ENCODE results near the gene PAPSS2. TPM values are rescaled to one million over a fixed set of nuclear protein-coding genes. Genes with fewer than 3 reads are reported as not detected.

Gene PAPSS2
- total RNA-seq, 2 donors from 2014 or later, result 16.9 to 17.5 TPM

DNA sequence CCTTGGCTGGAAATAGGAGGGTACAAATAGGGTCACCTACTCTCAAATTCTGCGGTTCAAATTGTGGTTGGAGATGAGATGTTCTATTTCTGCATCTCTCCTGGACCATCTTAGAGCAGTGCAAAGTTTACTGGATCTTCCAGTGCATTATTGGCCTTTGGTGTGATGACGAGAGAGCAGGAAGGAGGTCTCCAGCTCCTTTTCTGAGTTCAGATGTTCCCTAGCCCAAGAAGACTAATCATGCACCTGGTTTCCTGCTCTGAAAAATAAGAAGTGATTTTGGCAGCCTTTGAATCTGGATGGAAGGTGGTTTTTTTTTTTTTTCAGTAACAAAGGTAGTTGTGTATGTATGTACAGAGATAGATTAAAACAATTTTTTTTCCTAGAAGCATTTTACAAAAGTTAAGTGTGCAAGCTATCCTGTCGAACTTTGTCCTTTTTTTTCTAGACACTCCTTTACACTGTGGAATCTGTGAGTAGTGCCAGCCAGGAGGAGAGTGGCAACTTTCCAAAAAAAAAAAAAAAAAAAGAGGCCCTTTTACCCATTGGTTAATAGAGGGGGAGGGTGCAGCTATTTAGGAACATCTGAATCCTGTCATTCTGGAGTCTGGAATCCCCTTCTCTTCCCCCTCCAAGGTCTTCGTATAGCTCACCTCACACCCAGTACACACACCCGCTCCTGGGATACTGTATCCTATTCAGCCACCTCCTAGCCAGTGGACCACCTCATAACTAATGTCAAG, 26.3 kb downstream of the PAPSS2 start:
- intact Hi-C loops (cut with DNase I), result no loop called here
- Histone ChIP-seq H3K9me3 (no peaks in the 10 kb centered on the region), H3K36me3 (replicated peaks in 1 of 2; ENCODE audit: insufficient read depth in 1 of 2, low read depth in 2 of 2) (no peaks in the 10 kb centered on the region), H3K27ac (peak overlapping the region in 3 of 4 donors; percentile 70 to 84 (median 73)), H3K4me3 (no peak overlapping the region), H3K27me3 (no peaks in the 10 kb centered on the region), H3K4me1 (peaks cover 33% of the 10 kb centered on the region)
- peak in 2 of 4 donors; percentile 26 to 53 for DNase-seq
- ATAC-seq, result peak; percentile 94
- 34 to 38% methylated on average over 5 of the region's 5 CpGs for WGBS, 2 donors
- TF ChIP-seq, protein P1, sequence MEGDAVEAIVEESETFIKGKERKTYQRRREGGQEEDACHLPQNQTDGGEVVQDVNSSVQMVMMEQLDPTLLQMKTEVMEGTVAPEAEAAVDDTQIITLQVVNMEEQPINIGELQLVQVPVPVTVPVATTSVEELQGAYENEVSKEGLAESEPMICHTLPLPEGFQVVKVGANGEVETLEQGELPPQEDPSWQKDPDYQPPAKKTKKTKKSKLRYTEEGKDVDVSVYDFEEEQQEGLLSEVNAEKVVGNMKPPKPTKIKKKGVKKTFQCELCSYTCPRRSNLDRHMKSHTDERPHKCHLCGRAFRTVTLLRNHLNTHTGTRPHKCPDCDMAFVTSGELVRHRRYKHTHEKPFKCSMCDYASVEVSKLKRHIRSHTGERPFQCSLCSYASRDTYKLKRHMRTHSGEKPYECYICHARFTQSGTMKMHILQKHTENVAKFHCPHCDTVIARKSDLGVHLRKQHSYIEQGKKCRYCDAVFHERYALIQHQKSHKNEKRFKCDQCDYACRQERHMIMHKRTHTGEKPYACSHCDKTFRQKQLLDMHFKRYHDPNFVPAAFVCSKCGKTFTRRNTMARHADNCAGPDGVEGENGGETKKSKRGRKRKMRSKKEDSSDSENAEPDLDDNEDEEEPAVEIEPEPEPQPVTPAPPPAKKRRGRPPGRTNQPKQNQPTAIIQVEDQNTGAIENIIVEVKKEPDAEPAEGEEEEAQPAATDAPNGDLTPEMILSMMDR (IDR thresholded peaks at IDR 0.05), result no peak
- TF ChIP-seq POLR2A (IDR thresholded peaks at IDR 0.05), result peak in 1 of 3 donors; percentile 15

DNA sequence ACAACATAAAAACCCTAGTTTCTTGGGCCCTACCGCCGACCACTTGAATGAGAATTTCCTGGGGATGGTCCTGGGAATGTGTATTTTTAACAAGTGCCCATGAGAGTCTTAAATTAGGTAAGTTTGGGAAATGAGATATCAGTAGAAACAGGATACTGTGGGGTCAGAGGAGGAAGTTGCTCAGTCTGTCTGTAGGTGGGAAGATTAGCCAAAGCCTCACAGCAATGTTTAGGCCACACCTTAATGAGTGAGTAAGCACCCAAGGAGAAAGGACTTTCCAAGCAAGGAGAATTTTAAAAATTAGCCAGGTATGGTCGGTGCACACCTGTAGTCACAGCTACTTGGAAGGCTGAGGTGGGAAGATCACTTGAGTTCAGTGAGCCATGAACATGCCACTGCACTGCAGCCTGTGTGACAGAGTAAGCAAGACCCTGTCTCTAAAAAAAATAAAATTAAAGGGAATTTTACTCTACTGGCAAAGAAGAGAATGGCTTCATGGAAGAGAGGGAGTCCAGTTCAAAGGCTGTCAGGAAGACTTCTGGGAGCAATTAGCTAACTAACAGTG, 31.9 kb downstream of the PAPSS2 start:
- DNase-seq, result no peak
- 72 to 82% methylated on average over 3 of the region's 3 CpGs for WGBS, 2 donors
- Histone ChIP-seq H3K27me3 (no peaks in the 10 kb centered on the region), H3K4me3 (no peak overlapping the region), H3K36me3 (replicated peaks in 1 of 2; ENCODE audit: insufficient read depth in 1 of 2, low read depth in 2 of 2) (no peaks in the 10 kb centered on the region), H3K4me1 (peaks cover 24% of the 10 kb centered on the region), H3K27ac (no peak overlapping the region), H3K9me3 (no peaks in the 10 kb centered on the region)
- intact Hi-C loops (cut with DNase I), result no loop called here
- no peak for TF ChIP-seq POLR2A (IDR thresholded peaks at IDR 0.05)
- TF ChIP-seq, protein P1 (IDR thresholded peaks at IDR 0.05), result no peak
- ATAC-seq, result no peak

DNA sequence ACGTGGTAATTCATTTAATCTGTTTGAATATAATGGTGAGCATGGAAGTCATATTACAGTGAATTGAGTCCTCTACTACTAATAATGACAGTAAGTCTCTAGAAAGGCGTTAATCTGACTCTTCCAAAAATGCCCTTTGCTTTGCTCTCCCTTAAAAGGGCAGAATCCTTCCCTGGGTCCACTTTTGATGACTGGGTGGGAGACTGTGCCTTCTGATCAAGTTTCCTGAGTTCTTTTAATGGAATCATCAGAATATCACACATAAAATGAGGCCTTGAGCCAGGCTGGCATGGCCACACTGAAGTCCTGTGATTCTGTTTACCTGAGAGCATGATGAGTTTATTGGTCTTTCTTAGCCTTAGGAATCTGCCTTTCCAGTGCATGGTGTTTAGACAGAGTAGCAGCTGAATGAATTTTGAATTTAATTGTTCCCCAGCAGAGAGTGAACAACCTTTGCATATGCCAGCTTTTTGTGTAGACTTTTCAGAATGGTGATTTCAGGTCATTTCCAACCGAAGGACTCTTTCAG, 33.3 kb downstream of the PAPSS2 start:
- Histone ChIP-seq H3K9me3 (no peaks in the 10 kb centered on the region), H3K27ac (no peak overlapping the region), H3K4me3 (no peak overlapping the region), H3K36me3 (replicated peaks in 1 of 2; ENCODE audit: insufficient read depth in 1 of 2, low read depth in 2 of 2) (no peaks in the 10 kb centered on the region), H3K27me3 (no peaks in the 10 kb centered on the region), H3K4me1 (peaks cover 20% of the 10 kb centered on the region)
- DNase-seq (no peak), ATAC-seq (no peak)
- intact Hi-C loops (cut with DNase I), result no loop called here
- WGBS, 2 donors, result 86 to 89% methylated on average over 3 of the region's 3 CpGs
- TF ChIP-seq, protein P1 (IDR thresholded peaks at IDR 0.05), result no peak
- no peak for TF ChIP-seq POLR2A (IDR thresholded peaks at IDR 0.05)

DNA sequence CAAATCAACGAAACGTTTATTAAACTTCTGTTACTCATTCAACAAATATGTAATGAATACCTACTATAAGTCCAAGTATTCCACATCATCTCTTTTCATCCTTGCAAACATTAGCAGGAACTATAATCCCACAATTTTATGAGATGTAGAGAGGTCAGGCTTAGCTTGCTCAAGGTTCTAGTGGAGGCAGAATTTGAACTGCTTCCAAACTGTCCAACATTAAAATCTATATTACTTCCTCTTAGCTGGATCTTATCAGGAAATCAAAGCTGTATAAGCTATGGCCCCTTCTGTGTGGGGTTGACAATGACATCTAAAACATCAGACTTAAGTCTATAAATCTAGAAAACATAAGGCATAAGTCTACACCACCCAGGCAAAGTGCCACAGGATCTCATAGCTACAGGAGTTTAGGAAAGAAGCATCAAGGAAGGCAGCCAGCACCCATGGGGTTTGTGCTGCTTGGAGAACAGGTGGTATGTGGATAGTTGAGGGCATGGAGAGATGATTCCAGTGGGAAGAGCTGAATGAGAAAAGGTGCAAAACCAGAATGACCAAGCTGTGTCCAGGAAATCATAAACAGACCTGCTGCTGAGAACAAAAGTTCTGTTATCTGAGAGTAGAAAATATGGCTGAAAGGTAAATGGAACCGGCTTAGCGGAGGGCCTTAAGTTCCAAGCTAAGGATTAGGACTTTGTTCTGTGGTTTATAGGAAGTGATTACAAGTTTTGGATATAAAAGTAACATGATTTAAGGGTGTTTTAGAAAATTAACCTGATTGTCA, 34.5 kb downstream of the PAPSS2 start:
- Histone ChIP-seq H3K27me3 (no peaks in the 10 kb centered on the region), H3K4me1 (peaks cover 20% of the 10 kb centered on the region), H3K27ac (peak overlapping the region in 1 of 4 donors; percentile 0), H3K36me3 (replicated peaks in 1 of 2; ENCODE audit: insufficient read depth in 1 of 2, low read depth in 2 of 2) (no peaks in the 10 kb centered on the region), H3K4me3 (no peak overlapping the region), H3K9me3 (no peaks in the 10 kb centered on the region)
- TF ChIP-seq, protein P1 (IDR thresholded peaks at IDR 0.05), result no peak
- TF ChIP-seq POLR2A (IDR thresholded peaks at IDR 0.05), result no peak
- WGBS, 2 donors, result 71 to 74% methylated on average over 4 of the region's 4 CpGs
- ATAC-seq (no peak), DNase-seq (no peak)
- intact Hi-C loops (cut with DNase I), result no loop called here

Measured in body of pancreas (tissue), 4 donors.